HCT116 (cell line): ENCODE results near the gene THBS3. TPM values are rescaled to one million over a fixed set of nuclear protein-coding genes. Genes with fewer than 3 reads are reported as not detected.
A peak's percentile ranks its signal among the peaks of the same experiment; 100 is the strongest.

Experiments
- ATAC-seq: fragments of 200-7000 bp; cut with Tn5 transposase; 2 replicates; pipeline ENCODE4 v1.9.1; 2020; ENCODE audit warnings: mild to moderate bottlenecking, moderate library complexity
- BruUV-seq: library from RNA; stranded (reverse); fragments of 400-500 nt; replicated peaks from 2 replicates; lab custom pipeline; 2021; lab: Mats Ljungman, UMichigan
- CTCF ChIA-PET: fragments of 300-600 bp; sonication (Branson Sonifier 250); formaldehyde crosslinking; loops from one replicate; lab custom pipeline; 2021; ENCODE audit warnings: antibody characterized with exemption; lab: Charles Lee
- POLR2A ChIA-PET: fragments of 300-600, 350-600 bp; sonication (Branson Sonifier 250); formaldehyde crosslinking; loops from one replicate; lab custom pipeline; 2021; ENCODE audit warnings: antibody characterized with exemption; lab: Charles Lee
- RAD21 ChIA-PET, 2 experiments: fragments of 300-600 bp; sonication (Branson Sonifier 250); formaldehyde crosslinking; loops; one replicate each; lab custom pipeline; 2023; ENCODE audit warnings: low total read pairs in 2 of 2; ENCODE audit not compliant: uncharacterized antibody in 2 of 2, unreplicated experiment in 2 of 2, low non-redundant PET in 1 of 2; lab: Charles Lee
- DNase-seq: peaks from one replicate; pipeline ENCODE4 v3.0.0-alpha.2; 2010; ENCODE audit warnings: low read depth, low spot score
- H2AFZ ChIP-seq: fragments of 200-600 bp; shearing (Covaris generic), sonication (generic); 2 replicates; pipeline ENCODE4 v1.6.1; 2017; ENCODE audit warnings: low read depth, mixed run types, mixed read lengths, antibody characterized with exemption, low read length; ENCODE audit not compliant: poor library complexity, severe bottlenecking
- H3K27ac ChIP-seq: 2 replicates; pipeline ENCODE4 v1.5.1; 2012; ENCODE audit warnings: low read depth, low read length
- H3K27me3 ChIP-seq: fragments of 200-600 bp; sonication (generic); 2 replicates; pipeline ENCODE4 v1.6.1; 2016; ENCODE audit warnings: mixed run types, low read length, mixed read lengths; ENCODE audit not compliant: insufficient read depth
- H3K36me3 ChIP-seq, 2 experiments: fragments of 200-500 bp in 1 of 2; fragments of 200-600 bp in 1 of 2; sonication (Bioruptor generic) in 1 of 2; sonication (generic) in 1 of 2; 2 replicates each; pipeline versions ENCODE4 v1.5.1 to v1.6.1; 2014 to 2016; ENCODE audit warnings: low read length in 2 of 2, inconsistent platforms in 1 of 2, mixed read lengths in 1 of 2, mixed run types in 1 of 2; ENCODE audit not compliant: insufficient read depth in 2 of 2, control insufficient read depth in 1 of 2
- H3K4me1 ChIP-seq, 2 experiments: fragments of 200-600 bp in 1 of 2; sonication (generic) in 1 of 2; 2 replicates each; pipeline versions ENCODE4 v1.5.1 to v1.6.1; 2012 to 2017; ENCODE audit warnings: low read length in 2 of 2, inconsistent platforms in 1 of 2, mild to moderate bottlenecking in 1 of 2, mixed read lengths in 1 of 2, mixed run types in 1 of 2, moderate library complexity in 1 of 2; ENCODE audit not compliant: insufficient read depth in 2 of 2, control insufficient read depth in 1 of 2
- H3K4me2 ChIP-seq: fragments of 200-600 bp; sonication (generic); 2 replicates; pipeline ENCODE4 v1.6.1; 2017; ENCODE audit warnings: mixed run types, low read length, mixed read lengths
- H3K4me3 ChIP-seq, 2 experiments: fragments of 200-600 bp in 1 of 2; sonication (generic) in 1 of 2; replicated peaks in 1 of 2; 2 replicates each; pipeline ENCODE4 v1.5.1; 2011 to 2016; ENCODE audit warnings: low read length in 2 of 2, control low read depth in 1 of 2, low read depth in 1 of 2, mild to moderate bottlenecking in 1 of 2, mixed read lengths in 1 of 2, mixed run types in 1 of 2
- H3K79me2 ChIP-seq: fragments of 200-600 bp; sonication (generic); 2 replicates; pipeline ENCODE4 v1.6.1; 2017; ENCODE audit warnings: mild to moderate bottlenecking, mixed run types, low read length, moderate library complexity, mixed read lengths; ENCODE audit not compliant: insufficient read depth
- H3K9ac ChIP-seq: fragments of 200-600 bp; sonication (generic); 2 replicates; pipeline ENCODE4 v1.6.1; 2016; ENCODE audit warnings: low read length, mixed read lengths
- H3K9me2 ChIP-seq: fragments of 200-600 bp; sonication (generic), shearing (Covaris generic); 2 replicates; pipeline ENCODE4 v1.6.1; 2017; ENCODE audit warnings: mixed run types, mild to moderate bottlenecking, moderate library complexity; ENCODE audit not compliant: insufficient read depth
- H3K9me3 ChIP-seq, 2 experiments: fragments of 200-500 bp in 1 of 2; fragments of 200-600 bp in 1 of 2; sonication (Bioruptor generic) in 1 of 2; sonication (generic) in 1 of 2; 2 replicates each; pipeline ENCODE4 v1.6.1; 2014 to 2017; ENCODE audit warnings: low read length in 2 of 2, mixed read lengths in 2 of 2, inconsistent platforms in 1 of 2, low read depth in 1 of 2, mild to moderate bottlenecking in 1 of 2, mixed run types in 1 of 2, moderate library complexity in 1 of 2; ENCODE audit not compliant: control insufficient read depth in 1 of 2, insufficient read depth in 1 of 2
- H4K20me1 ChIP-seq: fragments of 200-600 bp; sonication (generic), shearing (Covaris generic); 2 replicates; pipeline ENCODE4 v1.6.1; 2017; ENCODE audit warnings: mixed run types, mild to moderate bottlenecking, moderate library complexity; ENCODE audit not compliant: insufficient read depth
- CEBPB ChIP-seq: IDR thresholded peaks from 2 replicates; pipeline ENCODE4 v1.6.1; 2012; ENCODE audit warnings: low read depth
- CTCF ChIP-seq, 3 experiments: fragments of 200-600 bp in 1 of 3; sonication (generic) in 1 of 3; IDR thresholded peaks in 2 of 3; conservative IDR thresholded peaks in 1 of 3; 2 replicates each; pipeline ENCODE4 v1.5.1; 2012 to 2017; ENCODE audit warnings: low read depth in 2 of 3, low read length in 2 of 3, antibody characterized with exemption in 1 of 3, borderline replicate concordance in 1 of 3, control low read depth in 1 of 3, mild to moderate bottlenecking in 1 of 3, mixed read lengths in 1 of 3, mixed run types in 1 of 3, moderate library complexity in 1 of 3; ENCODE audit not compliant: insufficient read depth in 1 of 3
- EZH2phosphoT487 ChIP-seq: fragments of 200-600 bp; IDR thresholded peaks from 2 replicates; pipeline ENCODE4 v1.6.1; 2018; ENCODE audit warnings: antibody characterized with exemption, borderline replicate concordance
- intact Hi-C: fragments of 100-400 bp; cut with micrococcal nuclease; formaldehyde crosslinking; loops from 2 replicates; pipeline ENCODE4 v1.10.0; 2022
- total RNA-seq: library from RNA; stranded (reverse); gene quantifications from one replicate; pipeline ENCODE4 v1.2.1, GENCODE V29; 2021; ENCODE audit not compliant: unreplicated experiment
- TF ChIP-seq, protein P1 (sequence below): IDR thresholded peaks from 2 replicates; pipeline ENCODE4 v1.6.1; 2011; ENCODE audit warnings: mild to moderate bottlenecking, low read length, moderate library complexity; ENCODE audit not compliant: insufficient replicate concordance; ENCODE audit errors: extremely low read depth

The THBS3 gene
- total RNA-seq, 1 experiment from 2014 or later = 15.9 TPM

GRCh38 chr1:155175927-155176371 is 31.7 kb downstream of the THBS3 start:
- Histone ChIP-seq H3K27me3 (no peaks in the 10 kb centered on the region), H3K79me2 (peaks cover 21% of the 10 kb centered on the region), H3K9ac (no peak overlapping the region), H3K9me2 (no peaks in the 10 kb centered on the region), H3K4me1 (peaks cover 7 to 42% of the 10 kb centered on the region in 2 experiments; a peak in 3 of 4 replicates), H3K27ac (peak overlapping the region; percentile 11; the same call in 1 of the 2 replicates), H4K20me1 (no peaks in the 10 kb centered on the region), H3K36me3 (no peaks in the 10 kb centered on the region; a peak in 1 of 4 replicates), H3K4me3 (no peak overlapping the region), H2AFZ (no peak overlapping the region), H3K4me2 (no peak overlapping the region), H3K9me3 (no peaks in the 10 kb centered on the region)
- no peak for TF ChIP-seq CEBPB
- no peak for TF ChIP-seq EZH2phosphoT487
- peak in 2 of 3 experiments; percentile 18; a peak in 2 of 6 replicates for TF ChIP-seq CTCF (IDR thresholded peaks at IDR 0.05 in 2 of 3, conservative IDR thresholded peaks at IDR 0.05 in 1 of 3; ENCODE audit: borderline replicate concordance in 1 of 3, insufficient read depth in 1 of 3, low read depth in 2 of 3, low read length in 2 of 3)
- TF ChIP-seq, protein P1, sequence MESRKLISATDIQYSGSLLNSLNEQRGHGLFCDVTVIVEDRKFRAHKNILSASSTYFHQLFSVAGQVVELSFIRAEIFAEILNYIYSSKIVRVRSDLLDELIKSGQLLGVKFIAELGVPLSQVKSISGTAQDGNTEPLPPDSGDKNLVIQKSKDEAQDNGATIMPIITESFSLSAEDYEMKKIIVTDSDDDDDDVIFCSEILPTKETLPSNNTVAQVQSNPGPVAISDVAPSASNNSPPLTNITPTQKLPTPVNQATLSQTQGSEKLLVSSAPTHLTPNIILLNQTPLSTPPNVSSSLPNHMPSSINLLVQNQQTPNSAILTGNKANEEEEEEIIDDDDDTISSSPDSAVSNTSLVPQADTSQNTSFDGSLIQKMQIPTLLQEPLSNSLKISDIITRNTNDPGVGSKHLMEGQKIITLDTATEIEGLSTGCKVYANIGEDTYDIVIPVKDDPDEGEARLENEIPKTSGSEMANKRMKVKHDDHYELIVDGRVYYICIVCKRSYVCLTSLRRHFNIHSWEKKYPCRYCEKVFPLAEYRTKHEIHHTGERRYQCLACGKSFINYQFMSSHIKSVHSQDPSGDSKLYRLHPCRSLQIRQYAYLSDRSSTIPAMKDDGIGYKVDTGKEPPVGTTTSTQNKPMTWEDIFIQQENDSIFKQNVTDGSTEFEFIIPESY = no peak
- POLR2A ChIA-PET = interaction anchor here (1.0 to 2.5 kb wide), 3 partner anchors 18 to 66 kb away, joined by 3 to 15 read pairs (median 4); a partner anchor contains a TSS
- DNase-seq = no peak
- BruUV-seq = no TSS peak
- RAD21 ChIA-PET = interaction anchor here in 1 of 2 experiments (0.5 kb wide), 1 partner anchor 17 kb away, joined by 3 read pairs; no protein-coding TSS in a partner anchor
- CTCF ChIA-PET = interaction anchor here (1.0 to 4.6 kb wide), 5 partner anchors 18 to 149 kb away, joined by 3 to 71 read pairs (median 5); no protein-coding TSS in a partner anchor
- ATAC-seq = no peak
- intact Hi-C loops = loop anchor here (2.0 to 10.0 kb wide), 2 partner anchors 149 to 417 kb away; partner anchors contain the start of gene RUSC1
